Natural killer cell (primary cell): ENCODE data around the gene NGB. TPM values are rescaled to one million over a fixed set of nuclear protein-coding genes. Genes with fewer than 3 reads are reported as not detected.

Experiments used
- ATAC-seq, 3 donors: fragments of 150-1000 bp in 2 of 3; fragments of 200-7000 bp in 1 of 3; cut with Tn5 transposase; 1 replicate in 1 of 3; 2 replicates in 2 of 3; pipeline ENCODE4 v1.10.0; 2021; ENCODE audit warnings: mild to moderate bottlenecking in 2 of 3, moderate library complexity in 2 of 3
- DNase-seq, 2 donors: peaks; one replicate each; pipeline versions ENCODE4 v3.0.0 to v3.0.0-alpha.2; 2013 to 2021; ENCODE audit warnings: mixed read lengths in 1 of 2
- H3K27ac ChIP-seq: one replicate; pipeline ENCODE4 v1.5.1; 2013; ENCODE audit warnings: mild to moderate bottlenecking, low read length
- H3K27me3 ChIP-seq: one replicate; pipeline ENCODE4 v1.6.1; 2013; ENCODE audit warnings: low read length; ENCODE audit not compliant: control insufficient read depth, insufficient read depth
- H3K36me3 ChIP-seq: one replicate; pipeline ENCODE4 v1.6.1; 2013; ENCODE audit warnings: low read length; ENCODE audit not compliant: control insufficient read depth, insufficient read depth
- H3K4me1 ChIP-seq: one replicate; pipeline ENCODE4 v1.6.1; 2013; ENCODE audit warnings: low read length; ENCODE audit not compliant: control insufficient read depth, insufficient read depth
- H3K4me3 ChIP-seq: one replicate; pipeline ENCODE4 v1.5.1; 2013; ENCODE audit warnings: low read length
- H3K9me3 ChIP-seq: one replicate; pipeline ENCODE4 v1.6.1; 2013; ENCODE audit warnings: low read length; ENCODE audit not compliant: control insufficient read depth, insufficient read depth
- H3K27ac Mint-ChIP-seq, 2 donors: one replicate each; pipeline ENCODE4 v1.8.0; 2022; ENCODE audit warnings: mild to moderate bottlenecking in 2 of 2, mixed read lengths in 2 of 2, moderate library complexity in 1 of 2
- H3K27me3 Mint-ChIP-seq, 2 donors: one replicate each; pipeline ENCODE4 v1.8.0; 2022; ENCODE audit warnings: low read depth in 2 of 2, mixed read lengths in 2 of 2
- H3K36me3 Mint-ChIP-seq: one replicate; pipeline ENCODE4 v1.8.0; 2022; ENCODE audit warnings: mixed read lengths
- H3K4me1 Mint-ChIP-seq, 2 donors: one replicate each; pipeline ENCODE4 v1.8.0; 2022; ENCODE audit warnings: mixed read lengths in 2 of 2
- H3K4me3 Mint-ChIP-seq: one replicate; pipeline ENCODE4 v1.8.0; 2022; ENCODE audit warnings: mild to moderate bottlenecking, moderate library complexity, mixed read lengths
- H3K9me3 Mint-ChIP-seq, 2 donors: one replicate each; pipeline ENCODE4 v1.8.0; 2022; ENCODE audit warnings: mixed read lengths in 2 of 2
- WGBS: methylation state at CpG from one replicate; pipeline ENCODE4 v1.1.7; 2013; ENCODE audit warnings: missing lambda C conversion rate; ENCODE audit not compliant: insufficient coverage; 5-methylcytosine and 5-hydroxymethylcytosine counted together
- intact Hi-C: fragments of 100-400 bp; cut with micrococcal nuclease; formaldehyde crosslinking; loops from one replicate; pipeline ENCODE4 v1.14.2; 2022
- total RNA-seq, 4 donors: library from RNA; stranded (reverse); fragments of 120-200 nt in 1 of 4; gene quantifications; one replicate each; pipeline versions ENCODE4 v1.2.3 to v1.2.4, GENCODE V29; 2013 to 2022
- TF ChIP-seq, protein P1 (sequence below): fragments of 200-600 bp; IDR thresholded peaks from one replicate; pipeline ENCODE4 v1.8.0; 2022; ENCODE audit warnings: antibody characterized with exemption

NGB gene
- total RNA-seq, 3 donors from 2014 or later (not counting 1 experiment from before 2014, with no cell fraction given), result not detected

DNA sequence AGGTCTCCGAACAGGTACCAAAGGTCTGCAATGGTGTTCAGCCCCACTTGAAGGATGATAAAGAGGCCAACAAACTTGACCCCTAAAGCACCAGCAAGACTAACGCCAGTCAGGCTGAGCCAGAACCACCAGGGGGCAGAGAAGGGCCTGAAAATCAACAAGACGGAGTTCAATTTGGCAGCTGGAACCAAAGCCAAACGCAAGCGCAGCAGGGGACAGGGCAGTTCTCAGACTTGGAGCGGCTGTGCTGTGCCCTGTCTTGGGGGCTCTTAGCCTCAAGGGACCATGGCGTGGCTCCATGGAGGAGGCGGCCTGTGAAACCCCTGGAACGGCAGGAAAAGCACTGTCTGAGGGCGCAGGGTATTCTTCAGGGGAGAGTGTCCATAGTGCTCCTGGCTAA, 30.1 kb upstream of the NGB start:
- intact Hi-C loops, result loop anchor here (2.0 kb wide), 1 partner anchor 250 kb away; no protein-coding TSS in a partner anchor
- Histone ChIP-seq H3K9me3 (no peaks in the 10 kb centered on the region), H3K27ac (no peak overlapping the region), H3K4me3 (no peak overlapping the region), H3K27me3 (no peaks in the 10 kb centered on the region), H3K4me1 (no peaks in the 10 kb centered on the region), H3K36me3 (no peaks in the 10 kb centered on the region)
- Mint-ChIP-seq H3K4me3 (no peak overlapping the region), H3K4me1 (no peaks in the 10 kb centered on the region), H3K27me3 (no peaks in the 10 kb centered on the region), H3K36me3 (no peaks in the 10 kb centered on the region), H3K27ac (no peak overlapping the region), H3K9me3 (no peaks in the 10 kb centered on the region)
- TF ChIP-seq, protein P1, sequence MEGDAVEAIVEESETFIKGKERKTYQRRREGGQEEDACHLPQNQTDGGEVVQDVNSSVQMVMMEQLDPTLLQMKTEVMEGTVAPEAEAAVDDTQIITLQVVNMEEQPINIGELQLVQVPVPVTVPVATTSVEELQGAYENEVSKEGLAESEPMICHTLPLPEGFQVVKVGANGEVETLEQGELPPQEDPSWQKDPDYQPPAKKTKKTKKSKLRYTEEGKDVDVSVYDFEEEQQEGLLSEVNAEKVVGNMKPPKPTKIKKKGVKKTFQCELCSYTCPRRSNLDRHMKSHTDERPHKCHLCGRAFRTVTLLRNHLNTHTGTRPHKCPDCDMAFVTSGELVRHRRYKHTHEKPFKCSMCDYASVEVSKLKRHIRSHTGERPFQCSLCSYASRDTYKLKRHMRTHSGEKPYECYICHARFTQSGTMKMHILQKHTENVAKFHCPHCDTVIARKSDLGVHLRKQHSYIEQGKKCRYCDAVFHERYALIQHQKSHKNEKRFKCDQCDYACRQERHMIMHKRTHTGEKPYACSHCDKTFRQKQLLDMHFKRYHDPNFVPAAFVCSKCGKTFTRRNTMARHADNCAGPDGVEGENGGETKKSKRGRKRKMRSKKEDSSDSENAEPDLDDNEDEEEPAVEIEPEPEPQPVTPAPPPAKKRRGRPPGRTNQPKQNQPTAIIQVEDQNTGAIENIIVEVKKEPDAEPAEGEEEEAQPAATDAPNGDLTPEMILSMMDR, result no peak
- whole genome bisulfite sequencing, result 62% methylated on average over 10 of the region's 10 CpGs
- DNase-seq (peak in 1 of 2 donors; percentile 64), ATAC-seq (peak; percentile 52 to 54 (median 53))

DNA sequence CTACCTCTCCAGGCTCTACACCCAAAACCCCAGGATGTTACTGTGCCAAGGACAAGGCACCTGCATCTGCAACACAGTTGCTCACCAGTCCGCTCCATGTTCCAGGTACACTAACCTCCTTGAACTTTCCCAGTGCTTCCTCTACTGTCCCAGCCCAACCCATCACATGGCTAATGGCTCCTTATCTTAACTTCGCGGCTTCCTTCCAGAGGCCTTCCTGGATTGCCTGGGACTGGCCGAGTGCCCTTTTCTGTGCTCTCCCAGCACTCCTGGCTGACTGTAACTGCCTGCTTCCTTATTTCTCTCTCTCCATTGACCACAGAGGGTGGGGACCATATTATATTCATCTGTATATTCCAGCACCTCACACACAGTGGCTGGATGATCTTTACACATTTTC, 28.8 kb upstream of the NGB start:
- Histone ChIP-seq H3K27ac (no peak overlapping the region), H3K4me3 (no peak overlapping the region), H3K4me1 (no peaks in the 10 kb centered on the region), H3K27me3 (no peaks in the 10 kb centered on the region), H3K36me3 (no peaks in the 10 kb centered on the region), H3K9me3 (no peaks in the 10 kb centered on the region)
- Mint-ChIP-seq H3K9me3 (no peaks in the 10 kb centered on the region), H3K27me3 (no peaks in the 10 kb centered on the region), H3K4me3 (no peak overlapping the region), H3K4me1 (no peaks in the 10 kb centered on the region), H3K36me3 (no peaks in the 10 kb centered on the region), H3K27ac (no peak overlapping the region)
- TF ChIP-seq, protein P1, result no peak
- intact Hi-C loops, result loop anchor here (2.0 kb wide), 1 partner anchor 251 kb away; no protein-coding TSS in a partner anchor
- no peak for ATAC-seq
- WGBS, result 82% methylated on average over 4 of the region's 4 CpGs
- no peak for DNase-seq

DNA sequence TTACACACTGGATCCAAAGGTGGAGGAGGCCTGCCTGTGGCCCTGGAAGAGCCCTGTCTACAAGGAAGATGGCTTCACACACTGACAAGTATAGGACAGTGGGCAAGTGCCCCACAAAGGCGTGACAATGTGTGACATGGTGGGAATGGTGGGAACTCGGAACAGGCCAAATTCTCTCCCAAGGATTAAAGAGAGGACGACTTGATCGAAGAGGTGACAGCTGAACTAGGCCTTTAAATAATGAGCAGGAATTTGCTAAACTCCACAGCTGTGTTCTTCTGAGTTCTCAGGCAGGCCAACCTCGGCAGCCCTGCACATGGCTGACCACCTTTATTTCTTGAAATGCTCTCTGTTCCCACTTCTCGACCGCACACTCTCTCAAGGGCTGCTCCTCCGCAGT, 25.9 kb upstream of the NGB start:
- intact Hi-C loops, result no loop called here

DNA sequence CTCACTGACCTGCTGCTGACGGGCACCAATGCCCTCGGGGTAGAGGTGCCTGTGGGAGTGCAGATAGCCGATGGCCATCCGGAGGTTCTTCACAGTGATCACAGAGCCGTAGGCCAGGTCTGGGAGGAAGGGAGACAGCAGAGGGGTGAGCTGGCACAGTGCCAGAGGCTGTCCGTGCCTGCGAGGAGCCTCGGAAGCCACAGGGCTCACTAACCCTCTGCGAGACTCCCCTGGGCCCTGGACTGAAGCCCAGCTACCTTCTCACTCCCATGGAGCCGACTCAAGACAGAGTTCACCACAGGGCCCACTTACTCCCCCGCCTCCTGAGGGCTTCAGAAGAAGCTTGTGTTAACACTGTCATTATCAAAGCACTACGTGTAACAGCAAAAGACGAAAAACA, 25.1 kb upstream of the NGB start:
- H3K27ac ChIP-seq, result no peak overlapping the region
- TF ChIP-seq, protein P1, result no peak
- no peaks in the 10 kb centered on the region for H3K27me3 Mint-ChIP-seq
- H3K9me3 ChIP-seq, result no peaks in the 10 kb centered on the region
- H3K27me3 ChIP-seq, result no peaks in the 10 kb centered on the region
- no peak overlapping the region for H3K27ac Mint-ChIP-seq
- H3K36me3 ChIP-seq, result no peaks in the 10 kb centered on the region
- H3K36me3 Mint-ChIP-seq, result no peaks in the 10 kb centered on the region
- no peaks in the 10 kb centered on the region for H3K9me3 Mint-ChIP-seq
- H3K4me1 Mint-ChIP-seq, result no peaks in the 10 kb centered on the region
- WGBS, result 94% methylated on average over 13 of the region's 13 CpGs
- H3K4me3 Mint-ChIP-seq, result no peak overlapping the region
- no peak for DNase-seq
- ATAC-seq, result no peak
- H3K4me1 ChIP-seq, result no peaks in the 10 kb centered on the region
- no peak overlapping the region for H3K4me3 ChIP-seq
- intact Hi-C loops, result no loop called here

More for the DNA sequence above, 25.9 kb upstream of the NGB start:
- no peaks in the 10 kb centered on the region for H3K27me3 Mint-ChIP-seq
- Histone ChIP-seq H3K4me1 (no peaks in the 10 kb centered on the region), H3K27ac (no peak overlapping the region), H3K36me3 (no peaks in the 10 kb centered on the region), H3K9me3 (no peaks in the 10 kb centered on the region), H3K27me3 (no peaks in the 10 kb centered on the region), H3K4me3 (no peak overlapping the region)
- no peak overlapping the region for H3K27ac Mint-ChIP-seq
- H3K36me3 Mint-ChIP-seq, result no peaks in the 10 kb centered on the region
- 91% methylated on average over 8 of the region's 8 CpGs for WGBS
- no peaks in the 10 kb centered on the region for H3K4me1 Mint-ChIP-seq
- TF ChIP-seq, protein P1, result no peak
- no peak overlapping the region for H3K4me3 Mint-ChIP-seq
- DNase-seq, result no peak
- H3K9me3 Mint-ChIP-seq, result no peaks in the 10 kb centered on the region
- ATAC-seq, result no peak
